ENCODE measurements around the gene TEX48.

GRCh38 chr9:114666851-114667250 is 15.1 kb downstream of the TEX48 start:
- no peak for TF ChIP-seq CTCF (IDR thresholded peaks at IDR 0.05; ENCODE audit: insufficient read depth, low read length, poor library complexity, severe bottlenecking)
- no peak for TF ChIP-seq EZH2phosphoT487 (conservative IDR thresholded peaks at IDR 0.05; ENCODE audit: low read length)

Data from SU-DHL-6 (cell line).